NCI-H146 treated with DMSO at 0.1 percent for 48 hours (cell line): ENCODE measurements around the gene PADI6.
"Not testable (repeated sequence)": the region's sequence is repeated elsewhere in the genome, so short reads cannot be mapped to it uniquely, and the experiment has no call there.

Experiments used
- DNase-seq: peaks from one replicate; lab custom pipeline; 2025; ENCODE audit not compliant: unreplicated experiment; lab: John Stamatoyannopoulos, UW

The PADI6 gene

DNA sequence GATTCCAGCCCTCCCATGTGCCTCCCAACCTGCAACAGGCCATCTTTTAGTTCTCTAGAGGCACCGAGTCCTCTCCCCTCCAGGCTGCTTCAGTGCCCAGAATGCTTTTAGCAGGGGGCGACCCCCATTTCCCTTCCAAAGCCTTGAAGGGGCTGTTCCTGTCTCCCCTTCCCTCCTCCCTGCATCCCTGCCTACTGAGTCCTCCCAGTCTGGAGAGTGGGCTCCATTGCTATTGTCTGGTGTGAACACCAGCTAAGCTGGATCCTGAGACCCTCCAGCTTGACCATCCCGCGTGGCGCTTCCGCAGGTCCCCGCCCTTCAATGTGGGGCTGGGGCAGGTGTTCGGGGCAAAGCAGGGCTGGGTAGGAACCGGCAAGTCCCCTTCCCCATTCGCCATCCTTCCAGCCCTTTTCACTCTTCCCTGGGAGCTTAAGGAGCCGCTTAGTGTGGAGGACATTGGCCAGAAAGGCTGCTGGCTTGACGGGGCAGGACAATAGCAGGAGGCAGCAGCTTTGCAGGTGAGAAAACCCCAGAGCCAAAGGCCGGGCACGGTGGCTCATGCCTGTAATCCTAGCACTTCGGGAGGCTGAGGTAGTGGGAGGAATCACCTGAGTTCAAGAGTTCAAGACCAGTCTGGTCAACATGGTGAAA, 32.2 kb downstream of the PADI6 start:
- DNase-seq: no peak

DNA sequence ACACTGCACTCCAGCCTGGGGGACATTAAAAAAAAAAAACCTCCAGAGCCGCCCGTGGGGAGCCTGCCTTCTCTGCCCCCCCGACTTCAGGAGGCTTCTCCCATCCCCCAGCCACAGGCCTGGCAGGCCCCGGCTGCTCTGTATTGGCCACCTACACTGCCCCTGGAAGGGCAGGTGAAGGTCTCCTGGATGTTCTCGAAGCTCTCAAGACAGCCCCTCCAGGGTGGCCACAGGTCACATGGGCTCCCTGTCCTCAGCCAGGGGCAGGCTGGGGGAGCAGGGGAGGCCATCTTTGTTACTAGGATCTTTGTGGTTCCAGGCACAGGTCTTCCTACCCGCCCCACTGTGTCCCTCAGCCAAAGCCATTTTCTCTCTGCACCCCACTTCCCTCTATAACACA, 32.8 kb downstream of the PADI6 start:
- no peak for DNase-seq

DNA sequence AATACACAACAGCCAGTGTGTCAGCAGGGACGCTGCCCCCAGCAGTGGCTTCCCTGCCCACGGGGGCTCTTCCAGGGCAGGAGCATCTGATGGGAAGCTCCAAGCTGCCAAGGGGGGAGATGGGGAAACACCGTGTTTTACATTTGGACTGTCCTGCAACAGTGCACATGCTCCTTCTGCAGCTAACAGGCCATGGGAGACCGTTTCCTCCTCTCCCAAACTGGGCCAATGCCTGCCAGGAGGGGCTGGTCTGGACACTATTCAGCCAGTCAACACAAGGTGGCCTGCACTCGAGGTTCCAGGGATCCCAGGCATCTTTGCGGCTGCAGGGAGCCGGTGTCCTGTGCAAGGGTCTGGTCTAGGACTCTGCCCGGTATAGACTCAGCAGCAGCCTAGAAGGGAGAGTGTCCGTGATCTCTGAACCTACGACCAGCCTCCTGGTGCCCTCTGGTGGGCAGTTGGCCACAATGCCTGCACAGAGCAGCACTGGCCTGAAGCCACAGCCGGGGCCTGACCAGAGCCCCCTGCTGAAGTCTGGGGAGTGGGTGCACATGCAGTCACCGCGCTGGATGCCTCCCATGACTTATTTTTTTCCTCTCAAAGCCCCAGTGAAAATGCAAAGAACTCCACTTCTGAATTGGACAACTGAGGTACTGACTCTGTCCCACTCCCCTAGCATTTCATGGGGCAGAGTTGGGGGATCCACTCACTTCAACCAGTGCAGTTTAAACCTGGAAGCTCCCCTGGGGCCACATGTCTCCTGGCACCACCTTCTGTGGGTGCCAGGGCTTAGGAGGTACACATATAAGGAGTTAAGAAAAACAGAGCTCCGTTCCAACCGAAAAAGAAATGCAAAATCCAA, 34.1 kb downstream of the PADI6 start:
- DNase-seq: peak; percentile 2

DNA sequence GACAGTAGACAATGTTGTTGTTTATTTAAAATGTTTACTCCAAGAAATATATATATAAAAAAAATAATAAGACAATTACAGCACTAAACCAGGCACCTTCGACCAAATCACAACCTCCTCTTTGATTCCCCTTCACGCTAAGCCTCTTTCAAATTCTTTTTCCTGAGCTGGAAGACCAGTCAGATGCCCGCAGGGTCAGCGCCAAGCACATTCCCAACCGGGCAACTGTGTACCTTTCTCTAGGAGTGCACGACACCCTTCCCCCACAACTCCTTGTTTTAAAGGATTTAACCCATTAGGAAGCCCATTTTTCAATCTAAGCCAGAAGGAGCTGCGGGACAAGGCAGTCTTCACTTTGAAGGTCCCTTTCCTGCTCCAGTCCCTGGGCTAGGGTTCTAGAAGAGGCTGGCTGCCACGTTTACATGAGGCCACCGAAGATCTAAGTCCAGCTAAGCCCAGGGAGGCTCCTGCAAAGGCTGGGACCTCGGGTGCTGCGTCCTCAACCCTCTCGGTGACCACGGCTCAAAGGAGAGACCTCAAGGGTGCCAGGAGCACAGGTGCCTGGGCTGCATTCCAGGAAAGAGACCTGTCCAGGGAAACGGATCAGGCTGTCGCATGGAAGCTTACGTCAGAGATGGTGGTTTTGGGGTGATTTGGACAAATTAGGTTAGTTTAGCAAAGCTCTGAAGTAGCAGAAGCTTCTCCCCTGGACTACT, 34.9 kb downstream of the PADI6 start:
- not testable (repeated sequence) for DNase-seq

DNA sequence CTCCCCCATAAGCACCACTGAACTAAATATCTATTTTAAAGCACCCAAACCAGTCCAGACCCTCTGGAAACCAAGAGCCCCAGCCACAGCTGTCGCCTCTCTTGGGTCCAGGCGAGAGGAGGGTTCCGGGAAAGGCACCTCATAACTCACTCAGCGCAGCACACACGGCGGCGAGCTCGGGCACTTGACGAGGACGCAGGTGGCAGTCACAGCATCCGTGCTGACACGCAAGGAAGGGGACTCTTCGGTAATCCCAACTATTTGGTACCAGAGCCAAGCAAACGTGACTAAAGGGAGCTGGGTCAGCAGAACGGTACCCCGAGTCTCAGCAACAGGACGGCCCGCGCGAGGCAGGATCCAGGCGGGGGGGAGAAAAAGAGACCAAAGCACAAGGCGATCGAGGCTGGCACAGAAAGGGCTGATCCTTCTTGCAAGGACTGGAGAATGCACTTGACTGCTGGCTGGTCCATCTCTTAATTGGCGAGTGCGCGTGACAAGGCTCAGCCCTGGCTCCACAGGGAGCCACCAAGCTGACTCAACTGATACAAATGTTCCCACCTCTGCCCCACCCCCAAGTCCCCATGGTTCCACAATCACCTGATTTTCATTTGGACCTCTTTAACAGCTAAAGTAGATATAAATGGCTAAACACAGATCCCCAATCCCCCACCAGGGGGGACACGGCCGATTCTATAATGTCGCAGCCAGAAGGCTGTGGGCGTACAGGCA, 36.0 kb downstream of the PADI6 start:
- DNase-seq: not testable (repeated sequence)

DNA sequence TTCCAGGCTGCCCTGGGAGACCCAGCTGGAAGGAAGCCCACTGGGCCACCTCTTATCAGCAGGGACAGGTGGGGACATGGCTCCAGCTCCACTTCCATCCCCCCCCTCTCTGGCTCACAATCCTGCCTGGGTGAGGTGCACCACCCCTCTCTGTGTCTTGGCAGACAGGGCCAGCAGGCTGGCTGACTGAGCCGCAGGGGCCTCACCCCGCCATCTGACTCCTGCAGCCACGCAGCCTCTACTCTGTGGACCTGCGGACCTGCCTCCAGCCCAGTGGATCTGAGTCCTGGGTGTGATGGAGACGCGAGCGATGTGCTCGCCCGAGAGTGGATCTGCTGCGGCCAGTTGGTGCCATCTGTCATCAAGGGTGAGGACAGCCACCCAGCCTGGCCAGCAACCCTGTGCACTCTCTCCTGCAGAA, 37.4 kb downstream of the PADI6 start:
- no peak for DNase-seq

DNA sequence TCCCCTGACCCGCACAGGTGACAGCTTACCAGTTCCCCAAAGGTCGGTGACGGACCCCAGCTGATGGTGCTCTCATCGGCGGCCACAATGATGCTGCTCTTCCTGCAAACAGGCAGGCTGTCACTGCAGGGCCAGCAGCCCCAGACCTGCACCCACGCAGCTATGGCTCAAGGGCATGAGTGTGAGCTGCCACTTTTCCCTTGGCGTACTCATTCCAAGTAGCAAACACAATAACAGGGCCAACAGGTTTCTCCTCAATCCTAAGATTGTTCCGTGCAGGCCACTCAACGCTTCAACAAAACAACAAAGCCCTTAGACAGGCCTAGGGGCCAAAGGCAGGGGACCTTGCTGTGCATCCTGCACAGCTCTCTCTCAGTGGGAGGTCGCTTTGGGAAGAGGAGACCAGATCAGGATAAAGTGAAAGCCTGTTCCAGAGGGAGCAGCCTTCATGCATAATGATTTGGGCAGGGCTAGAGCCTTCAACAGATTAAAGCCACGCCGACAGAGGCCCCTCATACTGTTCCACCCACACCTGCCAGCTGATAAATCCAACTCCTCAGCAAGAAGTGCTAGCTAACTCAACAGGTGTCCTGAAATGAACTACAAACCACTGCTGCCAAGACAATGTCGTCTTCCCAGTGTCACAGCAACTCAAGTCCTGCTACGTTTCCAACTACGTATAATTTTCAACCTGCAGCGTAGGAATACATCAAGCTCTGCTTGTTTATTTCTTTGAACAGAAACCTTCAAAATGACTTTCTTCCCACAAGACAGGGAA, 40.3 kb downstream of the PADI6 start:
- no peak for DNase-seq

DNA sequence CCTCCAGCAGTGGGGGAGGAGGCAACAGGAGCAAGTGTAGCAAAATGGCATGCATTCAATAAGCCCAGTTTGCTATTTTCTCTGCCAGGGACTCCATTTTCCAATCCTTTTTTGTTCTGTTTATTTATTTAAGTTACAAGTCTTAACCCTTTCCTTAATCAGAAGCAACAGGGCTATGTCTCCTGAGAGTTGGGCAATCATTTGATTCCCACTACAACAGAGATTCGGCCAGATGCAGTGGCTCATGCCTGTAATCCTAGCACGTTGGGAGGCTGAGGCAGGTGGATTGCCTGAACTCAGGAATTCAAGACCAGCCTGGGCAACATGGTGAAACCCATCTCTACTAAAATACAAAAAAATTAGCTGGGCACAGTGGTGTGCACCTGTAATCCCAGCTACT, 42.0 kb downstream of the PADI6 start:
- DNase-seq: no peak

DNA sequence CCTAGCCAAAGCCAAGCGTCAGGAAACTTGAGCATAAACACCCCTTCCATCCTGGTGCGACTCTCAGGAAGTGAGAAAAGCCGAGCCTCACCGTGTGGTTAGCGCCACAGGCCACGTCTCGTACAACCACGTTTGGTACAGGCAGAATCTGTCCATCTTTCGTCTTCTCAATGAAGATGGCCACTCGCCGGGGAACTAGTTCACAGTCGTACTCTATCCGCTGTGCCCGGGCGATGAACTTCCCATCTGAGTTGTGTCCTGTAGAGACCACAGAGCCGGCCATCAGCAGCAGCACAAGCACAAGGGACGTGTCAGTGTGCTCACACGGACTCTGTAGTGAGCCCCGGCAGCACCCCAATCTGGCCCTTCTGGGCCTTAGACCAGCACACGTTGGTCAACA, 44.4 kb downstream of the PADI6 start:
- DNase-seq: no peak

DNA sequence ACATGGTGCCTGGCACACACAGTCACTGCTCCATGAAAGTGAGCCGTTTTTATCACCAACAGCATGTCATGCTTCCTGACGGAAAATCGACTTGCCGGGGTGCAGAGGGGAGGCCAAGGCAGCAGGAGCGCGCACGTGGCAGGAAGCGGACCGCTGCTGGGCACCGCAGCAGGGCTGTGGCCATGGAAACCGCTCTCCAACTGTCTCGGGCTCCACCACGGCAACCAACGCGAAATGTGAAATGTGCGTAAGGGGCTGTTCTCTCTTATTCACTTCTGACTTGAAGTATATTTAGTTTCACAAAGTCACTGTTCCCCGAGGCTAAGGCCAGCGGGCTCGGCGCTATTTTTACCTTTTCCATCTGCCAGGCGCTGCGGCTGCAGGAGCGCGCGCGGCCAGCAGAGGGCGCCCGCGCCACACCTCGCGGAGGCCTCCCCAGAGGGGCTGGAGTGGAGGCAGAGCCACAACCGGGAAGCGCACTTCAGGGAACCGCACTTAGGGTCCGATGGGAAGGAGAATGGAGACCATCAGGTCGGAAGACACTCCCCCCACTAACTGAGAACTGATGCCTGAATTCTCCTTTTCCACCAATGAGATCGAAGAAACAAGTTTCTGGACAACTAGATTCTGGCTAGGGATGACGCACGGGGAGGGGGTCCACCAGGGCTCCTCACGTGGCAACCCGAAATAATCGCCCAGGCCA, 47.8 kb downstream of the PADI6 start:
- DNase-seq: no peak

DNA sequence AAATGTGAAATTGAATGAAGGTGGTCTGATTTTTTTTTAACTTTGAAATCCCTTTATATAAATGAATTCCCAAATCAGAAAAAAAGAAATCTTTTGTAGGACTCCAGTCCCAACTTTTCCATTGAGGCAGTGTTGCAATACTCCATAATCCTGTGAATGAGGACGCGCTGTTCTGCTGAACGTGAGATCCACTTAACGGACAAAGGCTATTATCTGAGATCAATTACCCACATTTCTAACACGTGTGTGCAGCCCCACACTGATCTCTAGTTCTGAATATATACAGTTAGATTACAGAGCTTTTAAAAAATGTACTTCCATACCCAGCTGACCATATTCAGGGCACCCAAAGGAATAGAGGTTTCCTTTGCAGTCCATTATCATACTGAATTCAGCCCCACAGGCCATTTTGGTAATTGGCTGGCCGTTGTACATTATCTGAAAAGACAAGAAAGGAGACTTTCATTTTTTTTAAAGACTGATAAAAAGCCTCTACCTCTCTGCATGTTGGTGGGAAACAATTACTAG, 48.5 kb downstream of the PADI6 start:
- no peak for DNase-seq

DNA sequence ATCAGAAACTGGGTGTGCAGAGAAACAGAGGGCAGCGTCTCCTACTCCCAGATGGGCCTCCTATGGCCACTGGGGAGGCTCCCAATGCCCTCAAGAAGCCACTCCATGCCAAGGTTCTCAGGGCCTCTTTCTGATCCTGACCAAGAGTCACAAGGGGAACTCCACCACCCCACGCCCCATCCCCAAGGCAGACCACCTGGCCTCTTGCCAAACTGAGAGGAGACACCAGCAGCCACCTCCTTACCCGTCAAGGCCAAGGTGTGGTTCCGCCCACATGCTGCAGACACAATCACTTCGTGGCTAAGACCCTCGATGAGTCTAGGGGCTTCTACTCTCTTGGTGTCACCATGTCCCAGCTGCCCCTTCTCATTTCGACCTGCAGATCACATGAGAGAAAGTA, 50.5 kb downstream of the PADI6 start:
- no peak for DNase-seq

DNA sequence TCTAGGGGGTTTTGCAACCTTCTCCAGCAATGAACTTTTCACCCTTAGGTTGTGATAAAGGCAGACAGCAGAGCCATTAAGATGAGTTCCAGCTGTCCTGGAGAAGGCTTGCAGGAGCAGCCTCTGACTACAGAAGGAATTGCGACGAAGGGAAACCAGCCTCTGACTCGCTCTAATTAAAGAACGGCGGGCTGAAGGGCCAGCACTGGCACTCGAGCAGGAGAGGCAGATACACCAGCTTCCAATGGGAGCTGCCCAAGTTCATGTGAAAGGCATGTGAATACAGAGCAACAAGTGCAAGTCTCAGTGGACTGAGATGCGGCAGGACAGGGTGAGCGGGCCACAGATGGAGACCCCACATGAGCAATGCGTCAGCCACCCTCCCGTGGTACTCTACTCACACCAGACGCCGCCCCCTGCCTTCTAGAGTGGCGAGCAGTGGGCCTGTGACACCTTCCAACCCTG, 51.8 kb downstream of the PADI6 start:
- no peak for DNase-seq

DNA sequence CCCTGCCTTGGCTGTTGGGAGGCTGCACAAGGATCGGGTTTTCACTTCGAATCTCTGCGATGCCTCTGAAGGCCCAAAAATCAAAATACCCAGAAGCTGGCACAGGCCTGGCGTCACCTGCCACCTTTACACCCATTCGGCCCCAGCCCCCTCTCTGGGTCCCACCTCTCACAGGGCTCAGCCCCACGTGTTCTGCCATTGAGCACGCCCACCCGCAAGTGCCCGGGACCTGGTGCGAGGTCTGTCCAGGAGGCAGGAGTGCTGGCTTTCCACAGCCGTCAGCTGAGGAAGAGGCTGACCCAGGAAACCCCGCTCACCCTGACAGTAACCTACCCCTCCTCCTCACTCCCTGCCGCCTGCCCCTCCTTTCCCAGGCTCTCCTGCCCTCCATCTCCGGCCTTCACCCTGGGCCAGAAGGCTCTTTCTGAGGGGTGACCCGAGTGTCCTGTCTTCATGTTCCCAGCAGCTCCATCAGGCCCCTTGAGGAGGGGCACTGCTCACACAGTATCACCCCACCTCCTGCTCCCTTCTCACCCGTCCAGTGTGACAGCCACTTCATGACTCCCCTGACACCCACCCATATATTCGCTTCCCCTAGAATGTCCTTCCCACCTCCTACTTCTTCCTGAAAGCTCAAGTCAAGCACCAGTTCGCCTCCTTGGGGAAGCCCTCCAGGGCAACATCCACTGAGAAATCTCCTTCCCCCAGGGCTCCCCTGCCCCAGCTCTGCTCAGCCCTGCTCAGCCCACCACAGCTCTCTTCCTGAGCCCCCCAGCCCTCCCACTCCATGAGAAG, 54.0 kb downstream of the PADI6 start:
- no peak for DNase-seq

DNA sequence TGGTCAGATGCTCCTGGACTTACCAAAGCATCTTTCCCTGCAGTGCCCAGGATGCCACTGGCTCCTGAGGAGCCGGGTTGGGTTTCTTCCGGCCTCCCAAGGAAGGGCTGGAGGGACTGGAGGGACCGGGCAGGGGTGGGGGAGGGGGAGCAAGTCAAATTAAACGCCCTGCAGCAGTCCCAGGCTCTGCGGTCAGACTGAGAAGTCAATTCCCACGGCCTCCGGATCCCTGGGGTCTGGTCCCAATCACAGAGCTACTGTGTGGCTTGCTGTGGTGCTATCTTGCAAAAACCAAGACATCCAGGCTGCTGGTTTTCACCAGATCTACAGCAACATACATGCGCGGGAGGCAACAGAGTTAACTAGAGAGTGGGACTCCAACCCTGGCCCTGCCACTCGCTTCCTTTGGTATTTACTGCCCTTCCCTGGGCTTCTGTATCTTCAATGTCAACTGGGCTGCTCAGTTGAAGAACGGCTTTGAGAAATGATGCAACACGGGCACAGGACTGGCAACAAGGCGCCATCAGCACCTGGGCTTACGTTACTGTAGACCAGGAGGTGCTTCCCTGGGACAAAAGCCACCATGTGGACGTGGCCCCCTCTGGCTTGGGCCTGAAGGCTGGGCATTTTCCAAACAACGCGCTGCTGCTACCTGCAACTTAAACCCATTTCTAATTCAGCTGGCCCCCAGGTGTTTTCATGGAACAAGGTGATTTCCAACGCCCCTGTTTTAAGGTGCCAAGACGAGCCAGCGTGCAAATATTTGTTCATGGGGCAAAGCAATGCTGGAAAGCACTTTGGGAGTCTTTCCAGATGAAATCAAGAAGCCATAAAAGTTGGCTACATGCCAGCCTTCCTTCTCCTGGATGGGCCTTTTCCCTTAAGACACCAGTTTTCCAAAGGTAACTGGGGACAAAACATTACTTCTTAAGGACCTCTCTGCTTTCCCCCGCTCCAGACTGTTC, 56.0 kb downstream of the PADI6 start:
- DNase-seq: no peak

DNA sequence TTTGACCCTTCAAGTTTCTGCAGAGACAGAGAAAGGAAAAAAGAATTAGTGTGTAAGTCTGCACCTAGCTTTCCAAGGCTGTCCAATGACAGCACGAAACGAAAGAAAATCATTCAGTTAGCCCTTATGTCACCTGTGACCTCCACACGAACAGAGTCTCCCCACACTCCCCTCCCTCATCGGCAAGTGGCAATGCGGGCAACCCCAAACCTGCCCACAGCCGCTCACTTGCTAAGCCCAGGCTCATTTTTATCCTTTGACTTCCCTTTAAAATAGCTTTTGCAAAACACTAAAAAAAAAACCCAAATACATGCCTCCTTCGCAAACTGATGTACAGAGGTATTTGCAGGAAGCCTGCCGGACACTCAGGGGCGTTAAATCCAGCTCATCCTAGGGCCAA, 57.2 kb downstream of the PADI6 start:
- no peak for DNase-seq

DNA sequence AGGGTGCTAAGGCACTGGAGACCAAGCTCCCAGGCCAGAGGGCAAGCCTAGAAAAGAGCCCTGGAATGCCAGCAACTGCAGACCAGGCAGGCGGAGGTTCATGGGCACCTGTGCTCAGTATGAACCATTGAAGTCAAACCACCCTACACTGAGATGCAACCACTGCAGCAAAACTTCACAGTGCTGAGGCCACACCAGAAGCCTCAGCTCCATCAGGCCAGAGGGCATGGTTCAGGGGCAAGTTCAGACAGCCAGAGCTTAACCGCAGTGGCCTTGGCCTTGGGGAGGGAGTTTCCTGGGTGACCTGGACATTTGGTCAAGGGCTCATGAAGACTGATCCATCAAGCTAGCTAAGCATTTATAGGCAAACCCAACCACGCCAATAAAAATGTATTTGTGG, 60.4 kb downstream of the PADI6 start:
- no peak for DNase-seq

DNA sequence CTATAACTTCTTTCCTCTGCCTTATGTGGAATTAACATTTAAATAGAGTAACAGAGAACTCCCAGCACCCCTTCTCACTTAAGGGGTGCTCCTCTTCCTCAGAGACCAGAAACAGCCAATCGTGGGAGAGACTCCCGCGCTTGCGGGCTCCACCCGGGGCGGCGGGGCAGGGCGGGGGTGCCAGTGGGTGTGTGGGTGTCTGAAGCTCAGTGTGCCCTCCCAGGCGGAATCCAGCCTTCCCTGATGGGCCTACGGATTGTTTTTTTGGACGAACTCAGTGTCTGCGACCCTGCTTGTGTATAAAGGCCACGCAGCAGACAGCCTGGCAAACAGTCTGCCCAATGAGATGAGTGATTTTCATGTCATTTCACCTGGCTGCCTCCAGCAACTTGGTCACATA, 61.3 kb downstream of the PADI6 start:
- no peak for DNase-seq
